ENCODE measurements around the gene LARP1. TPM values are rescaled to one million over a fixed set of nuclear protein-coding genes. Genes with fewer than 3 reads are reported as not detected.
"Not testable (repeated sequence)": the region's sequence is repeated elsewhere in the genome, so short reads cannot be mapped to it uniquely, and the experiment has no call there.

The LARP1 gene
- total RNA-seq, 2 experiments from 2014 or later = 341 to 343 TPM

DNA sequence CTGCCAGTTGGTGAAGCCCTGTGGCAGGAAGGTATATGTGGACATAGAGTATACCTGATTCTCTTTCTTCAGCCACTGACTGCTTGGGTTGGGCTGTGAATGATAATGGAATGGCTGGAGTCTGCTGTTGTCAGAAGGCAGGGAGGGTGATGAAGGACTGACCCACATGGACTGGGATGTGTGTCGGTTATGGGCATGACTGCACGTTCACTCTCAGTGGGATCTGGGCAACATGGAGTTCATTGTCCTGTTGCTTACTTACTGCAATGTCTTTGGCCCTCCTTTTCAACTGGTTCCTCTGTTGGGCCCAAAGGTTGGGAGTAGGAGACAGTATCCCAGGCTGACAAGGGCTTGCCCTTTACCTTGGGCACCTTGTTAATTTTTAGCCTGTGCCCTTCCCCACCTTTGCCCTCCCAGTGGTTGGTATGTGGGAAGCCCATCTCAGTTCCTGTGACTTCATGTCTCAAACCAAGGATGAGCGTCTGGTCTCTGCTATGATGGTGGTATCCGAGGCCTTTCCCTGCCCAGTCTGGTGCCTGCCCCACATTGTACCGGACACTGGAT, 60.6 kb downstream of the LARP1 start:
- POLR2A ChIA-PET = no interaction called here
- CTCF ChIA-PET = no interaction called here

- CTCF ChIA-PET = interaction anchor here (0.6 kb wide), 1 partner anchor 167 kb away, joined by 3 read pairs; no protein-coding TSS in a partner anchor
Measured at GRCh38 chr5:154816891-154817492, 61.8 kb downstream of the LARP1 start.

GRCh38 chr5:154817815-154818214, 62.6 kb downstream of the LARP1 start:
- POLR2A ChIA-PET = no interaction called here
- CTCF ChIA-PET = no interaction called here

More at GRCh38 chr5:154816891-154817492, 61.8 kb downstream of the LARP1 start:
- POLR2A ChIA-PET = interaction anchor here (0.6 kb wide), 1 partner anchor 32 kb away, joined by 4 read pairs; no protein-coding TSS in a partner anchor

GRCh38 chr5:154818471-154819116, 63.4 kb downstream of the LARP1 start:
- ChIA-PET POLR2A (no interaction called here), CTCF (no interaction called here)

DNA sequence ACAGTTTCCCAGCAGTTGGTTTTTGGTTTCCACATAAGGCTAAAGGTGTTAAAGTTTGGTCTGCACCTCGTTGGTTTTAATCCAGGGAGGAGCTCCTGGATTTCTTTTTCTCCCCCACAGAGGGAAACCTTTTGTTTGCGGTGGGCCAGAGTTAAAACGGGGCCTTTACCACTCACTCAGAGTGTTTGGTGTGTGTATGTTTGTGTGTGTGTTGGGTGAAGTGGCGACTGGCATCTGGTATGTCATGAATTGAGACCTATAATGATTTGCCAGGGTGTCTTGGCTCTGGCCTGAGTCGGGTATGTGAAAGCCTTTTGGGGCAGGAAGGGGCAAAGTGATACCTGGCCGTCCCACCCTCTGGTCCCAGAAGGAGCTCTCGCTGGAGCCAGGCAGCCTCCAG, 64.4 kb downstream of the LARP1 start:
- ChIA-PET POLR2A (no interaction called here), CTCF (no interaction called here)

- ChIA-PET CTCF (interaction anchor here (0.6 to 1.0 kb wide), 2 partner anchors 102 to 137 kb away, joined by 3 to 4 read pairs; no protein-coding TSS in a partner anchor), POLR2A (no interaction called here)
Measured at GRCh38 chr5:154820383-154820782, 65.2 kb downstream of the LARP1 start.

DNA sequence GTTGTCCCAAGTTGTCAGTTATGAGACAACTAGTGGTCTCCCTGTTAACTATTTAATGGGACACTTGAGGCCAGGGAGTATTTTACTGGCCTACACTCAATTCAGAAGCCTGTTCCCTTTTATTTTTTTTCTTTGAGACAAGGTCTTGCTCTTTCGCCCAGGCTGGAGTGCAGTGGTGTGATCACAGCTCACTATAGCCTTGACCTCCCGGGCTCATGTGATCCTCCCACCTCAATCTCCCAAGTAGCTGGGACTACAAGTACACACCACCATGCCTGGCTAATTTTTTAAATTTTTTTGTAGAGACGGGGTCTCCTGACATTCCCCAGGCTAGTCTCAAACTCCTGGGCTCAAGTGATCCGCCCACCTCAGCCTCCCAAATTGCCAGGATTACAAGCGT, 67.7 kb downstream of the LARP1 start:
- POLR2A ChIA-PET = interaction anchor here (0.6 kb wide), 1 partner anchor 145 kb away, joined by 5 read pairs; no protein-coding TSS in a partner anchor
- CTCF ChIA-PET = not testable (repeated sequence)

- POLR2A ChIA-PET = interaction anchor here (0.6 kb wide), 1 partner anchor 146 kb away, joined by 5 read pairs; no protein-coding TSS in a partner anchor
Measured at GRCh38 chr5:154823605-154824004, 68.4 kb downstream of the LARP1 start.

DNA sequence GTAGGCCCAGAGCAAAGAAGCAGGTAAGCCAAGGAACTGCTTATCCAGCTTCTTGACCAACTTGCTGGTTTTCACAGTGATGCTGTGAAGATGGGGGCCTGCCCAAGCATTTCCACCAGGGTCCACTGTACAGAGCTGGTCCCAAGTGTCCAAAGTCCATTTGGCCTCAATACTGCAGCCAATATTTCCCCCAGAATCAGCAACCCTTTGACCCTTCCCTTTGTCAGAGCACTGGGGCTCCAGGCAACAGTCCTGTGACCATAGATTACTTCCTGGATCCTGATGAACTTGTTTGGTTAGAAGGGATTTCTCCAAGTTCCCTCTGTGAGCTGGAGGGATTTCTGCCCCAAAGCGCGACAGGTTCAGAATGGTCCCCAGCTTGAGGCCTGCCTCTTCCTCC, 68.9 kb downstream of the LARP1 start:
- ChIA-PET POLR2A (no interaction called here), CTCF (no interaction called here)

More at GRCh38 chr5:154823605-154824004, 68.4 kb downstream of the LARP1 start:
- CTCF ChIA-PET = no interaction called here

DNA sequence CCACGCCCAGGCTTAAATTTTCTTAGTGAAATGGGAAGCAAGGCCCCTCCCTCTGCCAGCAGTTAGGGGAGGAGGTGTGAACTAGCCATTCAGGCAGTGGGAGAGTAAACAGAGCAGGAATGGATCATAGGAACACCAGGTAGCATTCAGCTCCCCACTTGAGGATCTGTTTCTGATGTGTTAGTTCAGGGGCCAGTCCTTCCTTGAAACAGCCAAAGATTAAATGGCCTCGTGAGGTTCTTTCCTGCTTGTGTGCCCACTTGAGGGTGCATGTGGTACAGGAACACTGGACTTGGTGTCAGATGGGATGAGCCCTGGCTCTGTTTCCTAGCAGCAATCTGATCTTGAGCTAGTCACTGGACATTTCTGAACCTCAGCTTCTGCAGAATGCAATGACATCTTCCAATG, 74.0 kb downstream of the LARP1 start:
- ChIA-PET CTCF (no interaction called here), POLR2A (interaction anchor here (0.6 kb wide), 1 partner anchor 40 kb away, joined by 4 read pairs; no protein-coding TSS in a partner anchor)

DNA sequence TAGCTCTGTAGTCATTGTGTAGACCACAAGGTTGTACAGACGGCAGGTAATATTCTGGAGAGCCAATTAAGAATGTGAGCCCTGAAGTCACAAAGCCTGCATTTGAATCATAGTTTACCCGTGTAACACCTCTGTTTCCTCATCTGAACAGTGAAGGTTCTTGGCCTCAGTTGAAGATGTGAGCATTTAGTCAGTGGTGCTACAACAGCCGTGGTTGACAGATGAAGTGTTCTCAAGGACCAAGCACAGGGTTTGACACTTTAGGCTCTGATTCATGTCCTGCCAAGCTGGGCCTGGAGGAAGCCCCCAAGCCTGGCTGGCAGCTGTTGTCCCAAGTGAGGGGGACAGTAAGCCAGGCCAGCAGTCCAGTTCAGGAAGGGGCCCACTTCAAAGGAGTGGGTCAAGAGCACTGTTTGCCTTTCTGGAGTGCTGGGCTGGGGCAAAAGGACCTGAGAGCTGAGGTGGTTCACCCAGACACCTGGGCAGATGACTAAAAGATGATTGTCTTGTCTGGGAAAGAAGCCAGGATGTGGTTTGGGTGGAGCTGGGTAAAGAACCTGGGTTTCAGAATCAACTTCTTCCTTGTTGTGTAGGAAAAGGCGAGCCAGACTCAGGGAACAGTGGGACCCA, 74.5 kb downstream of the LARP1 start:
- CTCF ChIA-PET = no interaction called here
- POLR2A ChIA-PET = interaction anchor here (0.6 kb wide), 1 partner anchor 40 kb away, joined by 4 read pairs; no protein-coding TSS in a partner anchor

DNA sequence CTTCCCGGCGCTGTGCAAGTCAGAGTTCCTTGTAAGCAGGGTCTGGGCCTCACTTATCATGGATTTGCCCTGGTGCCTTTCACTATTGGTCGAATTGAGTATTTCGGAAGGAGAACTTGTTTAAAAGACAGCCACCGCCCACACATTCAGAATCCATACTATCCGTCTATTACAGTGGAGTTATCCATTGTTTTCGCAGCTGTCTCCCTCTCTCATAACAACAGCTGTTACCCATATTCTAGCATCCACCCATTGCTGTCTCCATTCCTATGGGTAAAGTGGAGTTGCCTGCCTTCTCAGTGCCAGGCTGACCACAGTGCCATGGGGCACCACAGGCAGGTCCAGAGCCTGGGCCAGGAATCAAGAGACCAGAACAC, 75.0 kb downstream of the LARP1 start:
- POLR2A ChIA-PET = no interaction called here
- CTCF ChIA-PET = no interaction called here

DNA sequence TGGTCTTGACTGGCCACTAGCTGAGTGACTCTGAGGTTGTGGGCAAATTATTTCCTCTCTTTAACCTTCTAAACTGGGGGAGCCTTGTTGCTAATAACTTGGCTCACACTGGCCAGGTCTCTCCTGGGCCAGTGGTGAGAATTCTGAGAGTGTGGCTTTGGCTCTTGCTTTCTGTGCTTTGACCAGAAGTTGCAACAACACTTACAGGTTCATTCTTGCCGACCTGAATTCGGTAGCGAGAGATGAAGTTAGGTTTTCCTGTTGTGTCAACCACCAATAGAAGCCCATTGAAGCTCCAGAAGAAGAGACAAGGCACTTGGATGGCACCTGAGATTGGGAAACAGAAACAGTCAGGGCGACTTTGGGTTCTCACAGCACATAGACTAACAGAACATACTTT, 75.4 kb downstream of the LARP1 start:
- ChIA-PET CTCF (no interaction called here), POLR2A (no interaction called here)

DNA sequence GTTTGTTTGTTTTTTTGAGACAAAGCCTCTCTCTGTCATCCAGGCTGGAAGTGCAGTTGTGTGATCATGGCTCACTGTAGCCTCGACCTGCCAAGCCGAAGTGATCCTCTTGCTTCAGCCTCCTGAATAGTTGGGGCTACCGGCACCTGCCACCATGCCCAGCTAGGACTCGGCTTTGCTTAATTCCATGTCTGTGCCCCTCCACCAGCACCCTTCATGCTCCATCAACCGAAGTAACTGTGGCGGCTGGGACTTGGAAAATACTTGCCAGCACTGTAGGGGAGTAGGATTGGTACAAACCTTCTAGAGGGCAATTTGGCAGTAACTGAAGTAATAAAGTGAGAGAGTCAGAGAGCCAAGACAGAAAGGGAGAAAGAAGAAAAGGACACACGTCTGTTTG, 76.3 kb downstream of the LARP1 start:
- ChIA-PET POLR2A (no interaction called here), CTCF (no interaction called here)

- CTCF ChIA-PET = interaction anchor here (0.7 kb wide), 1 partner anchor 42 kb away, joined by 3 read pairs; no protein-coding TSS in a partner anchor
- POLR2A ChIA-PET = not testable (repeated sequence)
Measured at GRCh38 chr5:154832804-154833203, 77.6 kb downstream of the LARP1 start.

DNA sequence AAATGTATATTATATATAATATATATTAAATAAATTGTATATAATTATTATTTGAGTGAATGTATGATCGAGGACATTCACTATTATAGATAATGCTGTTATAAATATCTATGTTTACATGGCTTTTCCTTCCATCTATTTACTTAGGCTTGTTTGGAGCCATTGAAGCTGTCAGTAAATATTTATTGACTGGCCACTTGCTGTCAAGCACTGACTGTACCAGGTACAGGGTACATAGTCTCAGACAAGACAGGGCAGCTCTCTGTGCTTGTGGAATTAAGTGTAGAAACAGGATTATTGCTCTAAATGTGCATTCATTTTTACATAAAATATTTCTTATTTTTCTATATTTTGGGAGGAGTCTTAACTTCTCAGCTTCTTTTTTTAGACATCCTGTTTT, 78.9 kb downstream of the LARP1 start:
- ChIA-PET POLR2A (no interaction called here), CTCF (no interaction called here)

- POLR2A ChIA-PET = not testable (repeated sequence)
- CTCF ChIA-PET = interaction anchor here (0.6 kb wide), 1 partner anchor 373 kb away, joined by 3 read pairs; no protein-coding TSS in a partner anchor
Measured at GRCh38 chr5:154835701-154836052, 80.5 kb downstream of the LARP1 start.

DNA sequence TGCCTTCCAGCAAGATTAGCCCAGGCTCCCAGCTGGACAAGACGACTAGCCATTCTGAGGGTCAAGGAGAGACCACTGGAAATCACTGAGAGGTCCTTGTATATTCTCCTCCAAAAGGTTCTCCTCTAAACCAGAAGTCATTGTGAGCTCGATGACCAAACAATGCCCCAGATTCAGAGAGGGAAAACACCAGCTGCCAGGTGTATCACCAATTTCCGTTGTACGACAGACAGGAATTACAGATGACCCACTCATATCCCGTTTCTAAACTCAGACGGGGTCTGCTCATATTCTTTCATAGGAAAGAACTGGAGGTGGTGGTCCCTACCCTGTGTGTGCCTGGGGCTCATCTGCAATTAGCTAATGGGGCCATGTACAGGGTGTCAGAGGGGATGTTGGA, 81.0 kb downstream of the LARP1 start:
- POLR2A ChIA-PET = no interaction called here
- CTCF ChIA-PET = no interaction called here

GRCh38 chr5:154837009-154837901, 82.1 kb downstream of the LARP1 start:
- CTCF ChIA-PET = no interaction called here
- POLR2A ChIA-PET = no interaction called here

All from activated CD8-positive, alpha-beta memory T cell treated with anti-CD3 and anti-CD28 coated beads for 36 hours (primary cell).